HCT116 (cell line): ENCODE data around the gene NMUR1. TPM values are rescaled to one million over a fixed set of nuclear protein-coding genes. Genes with fewer than 3 reads are reported as not detected.

ENCODE experiments used
- ATAC-seq: fragments of 200-7000 bp; cut with Tn5 transposase; 2 replicates; pipeline ENCODE4 v1.9.1; 2020; ENCODE audit warnings: mild to moderate bottlenecking, moderate library complexity
- BruUV-seq: library from RNA; stranded (reverse); fragments of 400-500 nt; replicated peaks from 2 replicates; lab custom pipeline; 2021; lab: Mats Ljungman, UMichigan
- CTCF ChIA-PET: fragments of 300-600 bp; sonication (Branson Sonifier 250); formaldehyde crosslinking; loops from one replicate; lab custom pipeline; 2021; ENCODE audit warnings: antibody characterized with exemption; lab: Charles Lee
- POLR2A ChIA-PET: fragments of 300-600, 350-600 bp; sonication (Branson Sonifier 250); formaldehyde crosslinking; loops from one replicate; lab custom pipeline; 2021; ENCODE audit warnings: antibody characterized with exemption; lab: Charles Lee
- RAD21 ChIA-PET, 2 experiments: fragments of 300-600 bp; sonication (Branson Sonifier 250); formaldehyde crosslinking; loops; one replicate each; lab custom pipeline; 2023; ENCODE audit warnings: low total read pairs in 2 of 2; ENCODE audit not compliant: uncharacterized antibody in 2 of 2, unreplicated experiment in 2 of 2, low non-redundant PET in 1 of 2; lab: Charles Lee
- DNase-seq: peaks from one replicate; pipeline ENCODE4 v3.0.0-alpha.2; 2010; ENCODE audit warnings: low read depth, low spot score
- H2AFZ ChIP-seq: fragments of 200-600 bp; shearing (Covaris generic), sonication (generic); 2 replicates; pipeline ENCODE4 v1.6.1; 2017; ENCODE audit warnings: low read depth, mixed run types, mixed read lengths, antibody characterized with exemption, low read length; ENCODE audit not compliant: poor library complexity, severe bottlenecking
- H3K27ac ChIP-seq: 2 replicates; pipeline ENCODE4 v1.5.1; 2012; ENCODE audit warnings: low read depth, low read length
- H3K27me3 ChIP-seq: fragments of 200-600 bp; sonication (generic); 2 replicates; pipeline ENCODE4 v1.6.1; 2016; ENCODE audit warnings: mixed run types, low read length, mixed read lengths; ENCODE audit not compliant: insufficient read depth
- H3K36me3 ChIP-seq, 2 experiments: fragments of 200-500 bp in 1 of 2; fragments of 200-600 bp in 1 of 2; sonication (Bioruptor generic) in 1 of 2; sonication (generic) in 1 of 2; 2 replicates each; pipeline versions ENCODE4 v1.5.1 to v1.6.1; 2014 to 2016; ENCODE audit warnings: low read length in 2 of 2, inconsistent platforms in 1 of 2, mixed read lengths in 1 of 2, mixed run types in 1 of 2; ENCODE audit not compliant: insufficient read depth in 2 of 2, control insufficient read depth in 1 of 2
- H3K4me1 ChIP-seq, 2 experiments: fragments of 200-600 bp in 1 of 2; sonication (generic) in 1 of 2; 2 replicates each; pipeline versions ENCODE4 v1.5.1 to v1.6.1; 2012 to 2017; ENCODE audit warnings: low read length in 2 of 2, inconsistent platforms in 1 of 2, mild to moderate bottlenecking in 1 of 2, mixed read lengths in 1 of 2, mixed run types in 1 of 2, moderate library complexity in 1 of 2; ENCODE audit not compliant: insufficient read depth in 2 of 2, control insufficient read depth in 1 of 2
- H3K4me2 ChIP-seq: fragments of 200-600 bp; sonication (generic); 2 replicates; pipeline ENCODE4 v1.6.1; 2017; ENCODE audit warnings: mixed run types, low read length, mixed read lengths
- H3K4me3 ChIP-seq, 2 experiments: fragments of 200-600 bp in 1 of 2; sonication (generic) in 1 of 2; replicated peaks in 1 of 2; 2 replicates each; pipeline ENCODE4 v1.5.1; 2011 to 2016; ENCODE audit warnings: low read length in 2 of 2, control low read depth in 1 of 2, low read depth in 1 of 2, mild to moderate bottlenecking in 1 of 2, mixed read lengths in 1 of 2, mixed run types in 1 of 2
- H3K79me2 ChIP-seq: fragments of 200-600 bp; sonication (generic); 2 replicates; pipeline ENCODE4 v1.6.1; 2017; ENCODE audit warnings: mild to moderate bottlenecking, mixed run types, low read length, moderate library complexity, mixed read lengths; ENCODE audit not compliant: insufficient read depth
- H3K9ac ChIP-seq: fragments of 200-600 bp; sonication (generic); 2 replicates; pipeline ENCODE4 v1.6.1; 2016; ENCODE audit warnings: low read length, mixed read lengths
- H3K9me2 ChIP-seq: fragments of 200-600 bp; sonication (generic), shearing (Covaris generic); 2 replicates; pipeline ENCODE4 v1.6.1; 2017; ENCODE audit warnings: mixed run types, mild to moderate bottlenecking, moderate library complexity; ENCODE audit not compliant: insufficient read depth
- H3K9me3 ChIP-seq, 2 experiments: fragments of 200-500 bp in 1 of 2; fragments of 200-600 bp in 1 of 2; sonication (Bioruptor generic) in 1 of 2; sonication (generic) in 1 of 2; 2 replicates each; pipeline ENCODE4 v1.6.1; 2014 to 2017; ENCODE audit warnings: low read length in 2 of 2, mixed read lengths in 2 of 2, inconsistent platforms in 1 of 2, low read depth in 1 of 2, mild to moderate bottlenecking in 1 of 2, mixed run types in 1 of 2, moderate library complexity in 1 of 2; ENCODE audit not compliant: control insufficient read depth in 1 of 2, insufficient read depth in 1 of 2
- H4K20me1 ChIP-seq: fragments of 200-600 bp; sonication (generic), shearing (Covaris generic); 2 replicates; pipeline ENCODE4 v1.6.1; 2017; ENCODE audit warnings: mixed run types, mild to moderate bottlenecking, moderate library complexity; ENCODE audit not compliant: insufficient read depth
- CBX3 ChIP-seq: IDR thresholded peaks from 2 replicates; pipeline ENCODE4 v1.6.1; 2012; ENCODE audit warnings: low read depth
- CEBPB ChIP-seq: IDR thresholded peaks from 2 replicates; pipeline ENCODE4 v1.6.1; 2012; ENCODE audit warnings: low read depth
- CTCF ChIP-seq, 3 experiments: fragments of 200-600 bp in 1 of 3; sonication (generic) in 1 of 3; IDR thresholded peaks in 2 of 3; conservative IDR thresholded peaks in 1 of 3; 2 replicates each; pipeline ENCODE4 v1.5.1; 2012 to 2017; ENCODE audit warnings: low read depth in 2 of 3, low read length in 2 of 3, antibody characterized with exemption in 1 of 3, borderline replicate concordance in 1 of 3, control low read depth in 1 of 3, mild to moderate bottlenecking in 1 of 3, mixed read lengths in 1 of 3, mixed run types in 1 of 3, moderate library complexity in 1 of 3; ENCODE audit not compliant: insufficient read depth in 1 of 3
- JUND ChIP-seq: IDR thresholded peaks from 2 replicates; pipeline ENCODE4 v1.6.1; 2012
- POLR2A ChIP-seq: IDR thresholded peaks from 2 replicates; pipeline ENCODE4 v1.7.0; 2011; ENCODE audit warnings: borderline replicate concordance; ENCODE audit not compliant: insufficient read depth, insufficient read length; ENCODE audit errors: extremely low read depth
- POLR2AphosphoS5 ChIP-seq: IDR thresholded peaks from 2 replicates; pipeline ENCODE4 v1.6.1; 2011; ENCODE audit warnings: mild to moderate bottlenecking, low read depth, low read length, moderate library complexity
- RAD21 ChIP-seq: IDR thresholded peaks from 2 replicates; pipeline ENCODE4 v1.6.1; 2012; ENCODE audit warnings: low read depth, mild to moderate bottlenecking
- REST ChIP-seq: IDR thresholded peaks from 2 replicates; pipeline ENCODE4 v1.6.1; 2012; ENCODE audit warnings: low read depth
- SP1 ChIP-seq: IDR thresholded peaks from 2 replicates; pipeline ENCODE4 v1.6.1; 2012; ENCODE audit warnings: low read depth
- TCF7L2 ChIP-seq: IDR thresholded peaks from 2 replicates; pipeline ENCODE4 v1.7.0; 2011; ENCODE audit warnings: borderline replicate concordance, inconsistent platforms; ENCODE audit not compliant: insufficient read depth, insufficient read length; ENCODE audit errors: extremely low read depth
- YY1 ChIP-seq: IDR thresholded peaks from 2 replicates; pipeline ENCODE4 v1.6.1; 2011; ENCODE audit warnings: low read length, low read depth, moderate library complexity, mild to moderate bottlenecking; ENCODE audit not compliant: insufficient replicate concordance; ENCODE audit errors: extremely low read depth
- intact Hi-C: fragments of 100-400 bp; cut with micrococcal nuclease; formaldehyde crosslinking; loops from 2 replicates; pipeline ENCODE4 v1.10.0; 2022
- total RNA-seq: library from RNA; stranded (reverse); gene quantifications from one replicate; pipeline ENCODE4 v1.2.1, GENCODE V29; 2021; ENCODE audit not compliant: unreplicated experiment

NMUR1 gene
- total RNA-seq, 1 experiment from 2014 or later, result not detected

- ChIA-PET POLR2A (no interaction called here), CTCF (no interaction called here), RAD21 (no interaction called here)
- no peak for DNase-seq
- intact Hi-C loops, result no loop called here
- H3K36me3 ChIP-seq, result no peaks in the 10 kb centered on the region
- H3K4me2 ChIP-seq, result no peak overlapping the region
- H3K9me3 ChIP-seq, result no peaks in the 10 kb centered on the region
- ATAC-seq, result no peak
- H3K27me3 ChIP-seq, result no peaks in the 10 kb centered on the region
- H3K9ac ChIP-seq, result no peak overlapping the region
- H3K79me2 ChIP-seq, result no peaks in the 10 kb centered on the region
- H4K20me1 ChIP-seq, result no peaks in the 10 kb centered on the region
- H3K27ac ChIP-seq, result no peak overlapping the region
- no peaks in the 10 kb centered on the region for H3K9me2 ChIP-seq
- no peak overlapping the region for H3K4me3 ChIP-seq
- BruUV-seq, result no TSS peak
- H3K4me1 ChIP-seq, result no peaks in the 10 kb centered on the region
- TF ChIP-seq JUND (no peak), POLR2A (no peak), CEBPB (no peak), YY1 (no peak), CTCF (IDR thresholded peaks at IDR 0.05 in 2 of 3, conservative IDR thresholded peaks at IDR 0.05 in 1 of 3; ENCODE audit: borderline replicate concordance in 1 of 3, insufficient read depth in 1 of 3, low read depth in 2 of 3, low read length in 2 of 3) (no peak), POLR2AphosphoS5 (no peak), RAD21 (no peak), REST (no peak), CBX3 (no peak), SP1 (no peak), TCF7L2 (no peak)
- H2AFZ ChIP-seq, result no peak overlapping the region
These were observed 42.9 kb upstream of the NMUR1 start for GRCh38 chr2:231573096-231573495.
